Stimulated activated CD4-positive, alpha-beta T cell treated with anti-CD3 and anti-CD28 coated beads, Interleukin-15, amount 100 ng/mL, for 24 hours (primary cell): ENCODE data around the gene SLC7A4.
A peak's percentile ranks its signal among the peaks of the same experiment; 100 is the strongest.

Experiments
- DNase-seq: peaks from one replicate; pipeline ENCODE4 v3.0.0-alpha.2; 2020

Gene SLC7A4

DNA sequence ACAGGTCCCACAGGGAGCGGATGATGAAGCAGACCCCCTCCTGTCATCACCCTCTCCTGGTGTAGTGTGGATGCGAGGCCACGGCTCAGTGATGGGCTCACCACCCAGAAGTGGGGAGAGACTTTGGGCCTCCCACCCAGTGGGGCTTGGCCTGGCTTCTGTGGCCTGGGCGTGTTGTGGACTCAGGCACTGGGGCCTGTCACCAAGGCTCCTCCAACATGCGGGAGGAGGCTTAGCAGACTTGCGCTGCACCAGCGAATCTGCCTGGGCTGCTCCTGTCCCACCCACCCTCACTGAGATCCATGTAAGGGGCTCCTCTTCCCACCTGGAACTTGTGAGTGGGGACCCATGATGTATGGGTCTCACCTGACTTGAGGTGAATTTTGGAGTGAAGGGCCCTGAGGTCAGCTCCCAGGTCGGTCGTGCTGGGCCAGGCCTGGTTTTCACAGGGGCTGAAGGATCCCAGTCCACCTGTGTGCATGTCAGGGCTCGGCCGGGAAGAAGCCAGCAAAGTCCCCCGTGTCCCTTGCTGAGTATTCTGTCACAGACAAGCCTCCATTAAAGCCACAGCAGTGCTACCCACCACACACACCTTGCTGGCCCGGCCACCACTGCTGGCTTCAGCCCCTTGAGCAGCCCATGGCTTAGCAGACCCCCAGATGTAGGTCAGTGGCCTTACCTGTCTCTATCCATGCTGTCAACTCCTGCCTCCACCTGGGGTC lies 34.7 kb downstream of the SLC7A4 start:
- peak; percentile 17 for DNase-seq

DNA sequence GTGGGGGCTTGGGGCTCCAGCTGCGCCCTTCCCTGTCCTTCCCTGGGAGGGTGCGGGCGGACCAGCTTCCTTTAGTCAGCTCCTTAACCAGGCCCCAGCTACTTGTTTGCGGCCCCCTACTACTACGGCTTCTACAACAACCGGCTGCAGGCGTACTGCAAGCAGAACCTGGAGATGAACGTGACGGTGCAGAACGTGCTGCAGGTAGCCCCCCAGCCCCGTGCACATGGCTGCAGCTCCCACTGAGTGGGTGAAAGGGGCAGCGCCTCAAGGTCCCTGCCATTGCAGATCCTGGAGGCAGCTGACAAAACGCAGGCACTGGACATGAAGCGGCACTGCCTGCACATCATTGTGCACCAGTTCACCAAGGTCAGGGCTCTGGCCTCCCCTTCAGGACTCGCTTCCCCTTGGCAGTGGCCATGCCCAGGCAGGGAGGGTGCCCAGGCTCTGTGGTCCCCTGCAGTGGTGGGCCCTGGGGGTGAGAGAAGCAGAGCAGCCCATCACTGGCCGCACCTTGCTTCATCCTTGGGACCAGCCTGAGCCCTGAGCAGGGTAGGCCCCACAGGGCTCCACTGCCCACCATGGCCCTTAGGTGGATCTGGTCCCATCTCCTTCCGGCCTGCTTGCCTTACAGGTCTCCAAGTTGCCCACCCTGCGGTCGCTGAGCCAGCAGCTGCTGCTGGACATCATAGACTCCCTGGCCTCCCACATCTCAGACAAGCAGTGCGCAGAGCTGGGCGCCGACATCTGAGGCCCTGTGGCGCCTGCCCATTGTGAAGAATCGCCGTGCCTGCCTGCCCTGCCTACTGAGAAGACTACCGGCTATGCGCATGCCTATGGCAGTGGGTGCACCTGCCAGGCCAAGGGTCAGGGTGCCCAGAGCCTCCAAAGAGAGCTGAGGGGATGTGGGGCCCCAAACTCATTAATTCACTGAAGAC lies 35.5 kb downstream of the SLC7A4 start:
- no peak for DNase-seq

DNA sequence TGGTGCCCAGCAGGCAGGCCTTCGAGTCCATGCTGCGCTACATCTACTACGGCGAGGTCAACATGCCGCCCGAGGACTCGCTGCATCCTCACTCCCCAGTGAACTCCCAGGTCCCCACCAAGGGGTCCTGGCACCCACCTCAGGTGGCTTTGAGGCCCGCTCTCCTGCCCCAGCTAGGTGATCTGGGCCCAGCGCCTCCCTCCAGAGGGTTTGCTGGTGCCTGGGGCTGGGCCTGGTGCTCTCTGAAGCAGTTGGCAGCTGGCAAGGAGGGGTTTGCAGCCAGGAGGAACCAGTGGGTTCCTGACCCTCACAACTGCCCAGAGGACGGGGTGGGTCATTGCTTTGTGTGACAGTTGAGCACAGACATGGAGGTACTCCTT lies 36.3 kb downstream of the SLC7A4 start:
- no peak for DNase-seq

DNA sequence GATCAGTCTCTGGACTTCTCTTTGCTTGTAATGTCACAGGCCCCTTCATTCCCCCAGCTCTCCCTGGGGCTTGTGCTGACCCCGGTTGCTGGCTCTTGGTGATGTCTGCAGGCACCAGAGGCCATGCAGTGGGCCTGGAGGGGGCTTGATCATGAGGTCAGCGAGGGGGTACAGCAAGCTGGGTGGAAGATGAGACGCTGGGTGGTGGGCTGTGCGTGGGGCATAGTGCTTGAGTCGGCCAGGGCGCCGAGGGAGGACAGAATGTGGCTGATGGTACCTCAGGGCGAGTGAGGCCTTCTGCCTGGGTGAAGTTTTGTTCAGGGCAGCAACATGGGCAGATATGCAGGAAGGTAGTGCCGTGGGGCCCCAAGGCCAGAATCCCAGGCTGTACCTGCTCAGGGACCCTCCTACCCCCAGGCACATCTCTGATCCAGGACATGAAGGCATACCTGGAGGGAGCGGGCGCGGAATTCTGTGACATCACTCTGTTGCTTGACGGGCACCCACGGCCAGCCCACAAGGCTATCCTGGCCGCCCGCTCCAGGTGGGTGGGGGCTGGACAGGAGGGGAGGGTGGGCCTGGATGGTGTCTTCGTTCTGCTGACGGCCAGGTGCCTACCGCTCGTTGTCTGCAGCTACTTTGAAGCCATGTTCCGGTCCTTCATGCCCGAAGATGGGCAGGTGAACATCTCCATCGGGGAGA lies 36.9 kb downstream of the SLC7A4 start:
- no peak for DNase-seq

DNA sequence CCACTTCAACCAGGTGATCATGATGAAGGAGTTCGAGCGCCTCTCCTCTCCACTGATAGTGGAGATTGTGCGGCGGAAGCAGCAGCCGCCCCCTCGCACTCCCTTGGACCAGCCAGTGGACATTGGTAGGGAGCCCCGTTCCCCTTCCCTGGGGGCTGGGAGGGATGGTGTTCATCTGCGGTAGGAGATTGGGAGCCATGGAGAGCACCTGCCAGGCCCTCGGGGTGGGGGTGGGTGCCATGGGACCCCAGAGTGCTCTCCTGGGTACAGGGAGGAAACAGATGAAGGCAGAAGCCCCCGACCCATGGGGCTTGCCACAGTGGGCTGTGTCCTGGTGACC lies 37.5 kb downstream of the SLC7A4 start:
- no peak for DNase-seq

DNA sequence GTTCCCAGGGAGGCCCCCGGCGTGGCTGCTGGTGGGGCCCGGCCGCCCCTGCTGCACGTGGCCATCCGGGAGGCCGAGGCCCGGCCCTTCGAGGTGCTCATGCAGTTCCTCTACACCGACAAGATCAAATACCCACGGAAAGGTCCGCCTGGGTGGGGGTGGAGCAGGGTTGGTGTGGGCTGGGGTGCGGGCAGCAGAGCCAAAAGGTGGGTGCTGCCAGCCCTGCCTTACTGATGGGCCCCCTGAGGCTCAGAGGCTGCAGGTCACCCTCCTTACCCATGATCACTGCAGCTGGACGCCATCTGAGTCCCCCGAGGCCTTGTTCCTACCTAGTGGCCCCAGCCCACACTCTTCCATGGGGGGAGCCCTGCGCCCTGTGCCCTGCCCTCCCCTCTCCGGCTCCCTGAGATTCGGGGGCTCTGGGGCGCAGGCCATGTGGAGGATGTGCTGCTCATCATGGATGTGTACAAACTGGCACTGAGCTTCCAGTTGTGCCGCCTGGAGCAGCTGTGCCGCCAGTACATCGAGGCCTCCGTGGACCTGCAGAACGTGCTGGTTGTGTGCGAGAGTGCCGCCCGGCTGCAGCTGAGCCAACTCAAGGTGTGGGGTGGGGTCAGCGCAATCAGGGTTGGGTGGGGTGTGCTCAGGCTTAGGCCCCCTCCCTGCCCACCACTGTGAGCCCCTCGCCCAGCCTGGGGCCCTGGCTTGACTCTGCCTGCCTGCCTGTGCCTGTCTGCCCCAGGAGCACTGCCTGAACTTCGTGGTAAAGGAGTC lies 38.0 kb downstream of the SLC7A4 start:
- DNase-seq = no peak

DNA sequence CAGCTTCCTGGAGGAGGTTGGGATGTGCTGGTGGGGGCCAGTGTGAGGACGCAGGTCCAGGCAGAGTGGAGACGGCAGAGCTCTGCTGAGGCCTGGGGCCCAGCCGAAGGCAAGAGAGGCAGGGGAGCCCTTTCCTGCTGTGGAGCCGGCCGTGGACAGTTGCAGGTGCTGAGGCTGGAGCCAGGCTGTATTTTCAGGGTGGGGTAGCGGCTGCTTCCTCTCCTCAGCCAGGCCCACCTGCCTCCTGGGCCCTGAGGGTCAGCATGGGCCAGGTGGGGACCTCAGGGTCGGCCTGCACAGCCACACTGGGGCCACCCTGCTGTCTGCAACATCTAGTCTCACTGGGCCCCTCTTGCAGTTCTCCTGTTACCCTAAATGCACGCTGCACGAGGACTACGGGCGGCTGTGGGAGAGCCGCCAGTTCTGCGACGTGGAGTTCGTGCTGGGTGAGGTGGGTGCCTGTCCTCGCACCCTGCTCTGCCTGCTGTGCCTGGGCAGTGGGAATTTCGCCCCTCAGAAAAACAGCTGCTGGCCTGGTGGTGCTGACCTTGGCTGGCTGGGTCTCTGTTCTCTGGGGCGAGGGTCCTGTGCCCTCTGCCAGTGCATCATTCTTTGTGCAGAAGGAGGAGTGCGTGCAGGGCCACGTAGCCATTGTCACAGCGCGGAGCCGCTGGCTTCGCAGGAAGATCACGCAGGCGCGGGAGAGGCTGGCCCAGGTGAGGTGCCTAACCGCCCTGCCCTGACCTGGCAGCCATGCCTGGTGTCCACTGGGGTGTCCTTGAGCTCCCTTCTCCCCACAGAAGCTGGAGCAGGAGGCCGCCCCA lies 38.8 kb downstream of the SLC7A4 start:
- DNase-seq = no peak

DNA sequence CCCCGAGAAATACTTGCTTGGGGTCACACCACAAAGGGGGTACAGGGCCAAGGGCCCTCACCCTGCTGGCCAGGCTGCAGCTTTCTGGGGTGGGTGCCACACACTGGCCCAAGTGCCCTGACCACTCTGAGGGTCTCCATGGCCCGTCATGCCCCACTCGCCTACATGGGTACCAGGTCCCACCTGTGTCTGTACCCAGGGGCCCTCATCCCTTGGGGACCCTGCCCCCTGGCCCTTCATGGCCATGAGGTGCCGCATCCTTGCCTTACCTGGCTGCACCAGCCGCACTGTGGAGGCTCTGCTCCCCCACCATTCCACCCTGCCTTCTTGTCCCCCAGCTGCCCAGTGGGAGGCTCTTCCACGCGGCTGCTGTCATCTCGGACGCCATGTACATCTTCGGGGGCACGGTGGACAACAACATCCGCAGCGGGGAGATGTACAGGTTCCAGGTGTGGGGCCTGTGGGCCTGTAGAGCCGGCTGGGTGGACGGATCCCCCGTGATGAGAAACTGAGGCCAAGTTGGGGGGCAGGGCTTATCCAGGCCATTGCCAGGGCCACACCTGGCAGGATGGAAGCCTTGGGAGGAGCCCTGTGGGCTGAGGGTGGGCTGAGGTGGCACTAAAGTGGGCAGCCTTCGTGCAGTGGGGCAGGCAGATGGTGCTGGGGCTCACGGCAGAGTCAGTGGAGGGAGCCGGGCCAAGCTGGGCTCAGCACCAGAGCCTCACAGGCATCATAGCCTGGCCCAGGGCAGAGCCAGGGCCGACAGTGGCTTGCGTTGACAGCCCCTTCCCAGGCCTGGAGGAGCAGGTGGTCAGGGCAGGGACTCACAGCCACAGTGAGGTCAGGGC lies 39.7 kb downstream of the SLC7A4 start:
- no peak for DNase-seq

DNA sequence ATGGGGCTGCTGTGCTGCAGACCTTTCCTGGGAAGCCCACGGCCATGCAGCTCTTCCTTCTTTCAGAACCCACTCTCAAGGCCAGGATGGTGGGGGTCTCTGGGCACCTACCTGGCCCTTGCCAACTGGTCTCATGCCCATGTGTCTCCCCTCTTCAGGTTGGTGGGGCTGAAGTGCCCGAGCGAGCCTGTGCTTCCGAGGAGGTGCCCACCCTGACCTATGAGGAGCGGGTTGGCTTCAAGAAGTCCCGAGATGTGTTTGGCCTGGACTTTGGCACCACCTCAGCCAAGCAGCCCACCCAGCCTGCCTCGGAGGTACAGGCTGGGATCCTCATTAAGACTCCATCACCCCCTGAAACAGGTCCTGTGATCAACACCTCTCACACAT lies 40.3 kb downstream of the SLC7A4 start:
- no peak for DNase-seq

DNA sequence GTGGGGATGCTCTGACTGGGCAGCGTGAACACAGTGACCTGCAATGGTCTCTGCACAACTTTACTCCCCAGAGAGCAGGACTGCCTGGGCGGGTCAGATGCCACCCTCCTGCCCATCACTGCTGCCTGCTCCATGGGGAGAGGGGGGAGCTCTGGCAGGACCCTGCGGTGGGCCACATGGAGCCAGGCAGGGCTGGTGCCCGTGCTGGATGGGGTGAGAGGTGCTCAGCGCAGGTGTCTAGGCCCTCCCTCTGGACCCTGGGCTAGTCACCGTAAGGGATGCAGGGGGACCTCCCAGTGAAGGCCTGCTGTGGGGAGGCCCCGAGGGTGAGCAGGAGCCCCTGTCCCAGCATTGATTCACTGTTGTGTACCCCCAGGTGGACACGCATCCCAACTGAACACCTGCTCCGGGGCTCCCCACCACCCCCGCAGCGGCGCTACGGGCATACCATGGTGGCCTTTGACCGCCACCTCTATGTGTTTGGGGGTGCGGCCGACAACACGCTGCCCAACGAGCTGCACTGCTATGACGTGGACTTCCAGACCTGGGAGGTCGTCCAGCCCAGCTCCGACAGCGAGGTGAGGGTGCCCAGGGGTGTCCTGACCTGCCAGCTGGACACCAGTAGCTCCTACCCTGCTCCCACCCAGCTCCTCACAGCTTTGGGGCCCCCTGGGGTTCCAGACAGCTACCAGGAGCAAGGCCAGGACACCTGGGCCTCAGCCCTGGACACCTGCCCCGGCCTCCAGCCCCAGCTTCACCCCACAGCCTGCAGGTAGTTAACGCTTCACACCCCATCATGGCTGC lies 40.9 kb downstream of the SLC7A4 start:
- DNase-seq = no peak

DNA sequence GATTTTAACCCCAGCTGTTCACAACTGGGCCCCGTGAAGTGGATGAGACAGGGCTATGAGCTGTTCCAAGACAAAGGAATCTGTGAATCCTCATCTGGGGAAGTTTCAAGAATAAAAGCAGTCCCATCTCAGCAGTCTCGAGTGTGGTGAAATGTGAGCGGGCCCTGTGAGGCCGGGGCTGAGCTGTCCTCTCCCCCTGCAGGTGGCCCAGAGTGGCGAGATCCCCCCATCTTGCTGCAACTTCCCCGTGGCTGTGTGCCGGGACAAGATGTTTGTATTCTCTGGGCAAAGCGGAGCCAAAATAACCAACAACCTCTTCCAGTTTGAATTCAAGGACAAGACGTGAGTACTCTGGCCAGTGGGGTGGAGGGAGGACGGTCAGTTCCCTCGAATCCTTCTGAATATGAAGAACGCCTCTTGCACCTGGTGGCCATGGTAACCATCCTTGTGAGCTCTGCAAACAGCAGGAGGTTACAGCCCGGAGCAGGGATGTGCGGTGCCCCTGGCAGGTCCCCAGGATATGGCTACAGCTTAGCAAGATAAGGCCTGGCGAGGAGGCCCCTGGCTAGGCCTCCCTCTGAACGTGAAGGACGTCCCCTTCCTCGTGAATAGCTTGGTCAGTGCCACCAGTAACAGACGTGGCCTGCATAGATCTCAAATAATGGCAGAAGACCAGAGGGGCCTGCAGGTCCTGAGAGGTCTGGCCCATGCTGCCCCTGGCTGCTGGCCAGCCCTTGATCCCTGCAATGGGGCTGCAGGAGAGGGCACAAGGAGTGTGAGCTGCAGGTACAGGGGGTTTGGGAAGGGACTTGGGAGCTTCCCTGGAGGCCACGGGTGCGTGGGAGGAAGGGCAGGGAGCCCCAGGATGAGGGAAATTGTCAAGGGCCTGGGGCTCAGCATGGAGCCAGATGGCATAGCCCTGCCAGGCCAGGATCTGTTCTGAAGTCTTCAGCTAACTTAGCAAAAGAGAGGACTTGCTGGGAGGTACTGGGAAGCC lies 41.9 kb downstream of the SLC7A4 start:
- DNase-seq = no peak

DNA sequence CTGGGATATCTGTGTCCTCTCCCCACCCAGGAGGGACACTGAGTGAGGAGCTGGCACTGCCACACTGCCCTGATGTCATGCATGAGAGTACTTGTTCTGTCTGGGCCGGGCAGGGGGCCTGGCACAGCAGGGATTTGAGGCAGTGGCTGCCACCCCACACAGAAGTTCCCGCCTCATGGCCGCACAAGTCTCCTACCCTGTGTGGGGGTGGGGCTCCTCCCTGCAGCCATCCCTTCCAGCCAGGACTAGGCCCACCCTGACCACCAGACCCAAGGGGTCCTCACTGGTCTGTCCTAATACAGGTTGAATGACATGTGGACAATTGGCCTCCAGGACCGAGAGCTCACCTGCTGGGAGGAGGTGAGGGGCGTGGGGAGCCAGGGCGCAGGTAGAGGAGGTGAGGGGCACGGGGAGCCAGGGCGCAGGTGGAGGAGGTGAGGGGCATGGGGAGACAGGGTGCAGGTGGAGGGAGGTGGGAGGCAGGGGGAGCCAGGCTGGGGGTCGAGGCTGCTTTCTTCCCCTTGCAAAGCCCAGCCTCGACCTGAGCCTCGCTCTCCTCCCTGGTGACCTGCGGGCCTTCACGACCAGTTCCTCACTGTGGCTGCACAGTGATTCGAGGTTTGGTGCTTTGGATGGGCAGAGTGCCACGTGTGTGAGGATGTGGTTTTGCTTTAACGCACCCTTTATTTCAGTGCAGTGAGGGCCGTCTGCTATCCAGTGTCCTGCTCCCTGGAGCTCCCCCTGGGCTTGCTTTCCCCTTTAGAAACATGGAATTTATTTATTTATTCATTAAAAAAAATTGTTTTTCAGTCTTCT lies 42.8 kb downstream of the SLC7A4 start:
- DNase-seq = no peak

DNA sequence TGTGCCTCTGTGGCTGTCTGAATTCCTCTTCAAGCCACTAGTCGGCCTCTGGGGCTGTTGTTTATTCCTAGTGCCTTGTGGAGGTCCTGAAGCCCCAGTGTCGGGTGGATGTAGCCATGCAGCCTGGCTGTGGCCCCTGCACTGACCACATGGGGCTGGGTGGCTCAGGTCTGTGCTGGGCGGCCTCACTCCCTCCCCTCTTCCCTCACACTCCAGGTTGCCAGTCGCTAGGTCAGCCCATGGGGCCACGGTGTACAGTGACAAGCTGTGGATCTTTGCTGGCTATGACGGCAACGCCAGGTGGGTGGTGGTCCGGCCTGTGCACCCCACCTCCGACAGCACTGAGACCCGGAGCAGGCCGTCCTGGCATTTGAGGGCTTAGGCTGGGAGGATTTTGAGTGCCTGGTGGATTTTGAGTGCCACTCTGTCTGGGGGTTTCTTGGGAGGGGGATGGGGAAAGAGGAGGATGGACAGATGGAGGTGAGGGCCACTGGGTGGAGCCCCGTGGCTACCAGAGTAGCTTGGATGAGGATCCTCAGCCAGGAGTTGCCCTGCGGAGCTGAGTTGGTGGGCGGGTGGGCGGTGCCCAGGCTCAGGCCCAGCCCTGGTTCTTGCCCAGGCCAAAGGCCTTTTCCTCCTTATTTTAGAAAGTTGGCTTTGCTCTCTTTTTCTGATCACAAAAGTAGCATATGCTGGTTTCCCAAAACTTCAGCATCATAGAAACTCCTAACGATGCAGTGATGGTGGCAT lies 43.6 kb downstream of the SLC7A4 start:
- DNase-seq = no peak

DNA sequence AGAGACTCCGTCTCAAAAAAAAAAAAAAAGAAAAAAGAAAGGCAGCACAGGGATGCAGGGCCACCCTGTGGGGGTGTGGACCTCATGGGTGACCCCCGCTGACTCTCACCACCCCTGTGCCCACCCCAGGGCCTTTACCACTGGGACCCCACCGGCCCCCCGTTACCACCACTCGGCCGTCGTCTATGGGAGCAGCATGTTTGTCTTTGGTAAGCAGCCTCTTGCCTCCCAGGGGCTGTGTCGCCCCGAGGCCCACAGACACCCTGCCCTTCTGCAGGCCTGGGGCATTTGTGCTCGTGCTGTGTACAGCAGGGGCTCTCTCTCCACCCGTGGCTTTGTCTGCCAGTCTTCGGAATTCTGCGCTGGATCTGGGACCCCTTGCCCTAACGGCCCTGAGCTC lies 45.0 kb downstream of the SLC7A4 start:
- DNase-seq = no peak

DNA sequence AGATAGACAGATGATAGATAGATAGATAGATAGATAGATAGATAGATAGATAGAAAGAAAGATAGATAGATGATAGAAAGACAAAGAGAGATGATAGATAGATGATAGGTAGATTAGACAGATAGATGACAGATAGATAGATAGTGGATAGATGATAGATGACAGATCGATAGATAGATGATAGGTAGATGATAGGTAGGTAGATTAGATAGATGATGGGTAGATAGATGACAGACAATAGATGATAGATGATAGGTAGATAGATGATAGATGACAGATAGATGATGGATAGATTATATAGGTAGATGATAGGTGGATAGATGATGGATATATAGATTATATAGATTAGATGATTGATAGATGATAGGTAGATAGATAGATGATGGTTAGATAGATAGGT lies 46.0 kb downstream of the SLC7A4 start:
- DNase-seq = no peak

DNA sequence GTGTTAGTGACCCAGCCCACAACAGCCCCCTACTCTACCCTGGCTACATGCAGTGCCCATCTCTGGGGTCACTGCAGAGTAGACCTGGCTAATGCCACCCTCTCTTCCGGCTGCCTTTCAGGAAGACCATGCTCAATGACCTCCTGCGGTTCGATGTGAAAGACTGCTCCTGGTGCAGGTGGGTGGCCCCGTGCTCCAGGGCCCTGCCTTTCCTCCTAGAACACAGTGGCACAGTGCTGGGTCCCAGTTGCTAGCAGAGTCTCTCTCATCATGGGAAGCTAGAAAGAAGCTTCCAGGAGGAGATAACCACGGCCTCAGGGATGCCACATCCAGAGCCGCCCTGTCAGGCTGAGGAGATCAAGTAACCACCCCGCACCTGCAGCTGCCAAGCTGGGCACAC lies 46.6 kb downstream of the SLC7A4 start:
- no peak for DNase-seq

DNA sequence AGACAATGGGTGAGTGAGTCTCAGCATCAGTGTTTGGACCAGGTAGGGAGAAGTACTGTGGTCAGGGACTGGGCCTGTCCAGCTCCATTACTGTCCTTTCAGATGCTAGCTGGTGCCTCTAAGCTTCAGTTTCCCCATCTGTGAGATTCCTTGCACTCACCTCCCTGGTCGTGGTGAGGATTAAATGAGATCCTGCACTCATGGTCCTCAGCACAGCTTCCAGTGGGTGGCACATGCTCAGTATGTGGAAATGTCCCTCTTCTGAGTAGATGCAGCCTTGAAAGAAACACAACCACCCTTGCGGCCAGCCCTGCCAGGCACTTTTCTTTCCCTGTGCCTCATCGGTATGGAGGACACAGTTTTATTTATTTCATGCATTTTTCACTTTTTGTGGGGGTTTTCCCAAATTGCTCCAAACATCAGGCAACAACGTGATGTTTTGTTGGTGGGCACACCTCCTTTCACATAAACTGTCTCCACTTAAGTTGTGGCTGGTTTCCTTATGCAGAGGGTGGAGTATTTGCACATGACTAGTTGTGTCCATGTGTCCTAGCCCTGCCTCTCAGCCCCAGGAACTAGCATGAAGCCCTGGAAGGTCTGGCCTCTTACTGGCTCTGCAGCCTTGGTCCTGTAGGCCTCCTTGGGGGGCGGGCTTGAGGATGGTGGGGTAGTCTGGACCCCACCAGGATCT lies 49.1 kb downstream of the SLC7A4 start:
- DNase-seq = no peak
